HG02623 (cell line): Measurements from ENCODE around the gene PIEZO1.
A peak's percentile ranks its signal among the peaks of the same experiment; 100 is the strongest.

ENCODE experiments used
- ATAC-seq: cut with Tn5 transposase; IDR thresholded peaks from one replicate; pipeline ENCODE4 v1.9.1; 2021; ENCODE audit warnings: moderate library complexity; ENCODE audit not compliant: unreplicated experiment

PIEZO1 gene

DNA sequence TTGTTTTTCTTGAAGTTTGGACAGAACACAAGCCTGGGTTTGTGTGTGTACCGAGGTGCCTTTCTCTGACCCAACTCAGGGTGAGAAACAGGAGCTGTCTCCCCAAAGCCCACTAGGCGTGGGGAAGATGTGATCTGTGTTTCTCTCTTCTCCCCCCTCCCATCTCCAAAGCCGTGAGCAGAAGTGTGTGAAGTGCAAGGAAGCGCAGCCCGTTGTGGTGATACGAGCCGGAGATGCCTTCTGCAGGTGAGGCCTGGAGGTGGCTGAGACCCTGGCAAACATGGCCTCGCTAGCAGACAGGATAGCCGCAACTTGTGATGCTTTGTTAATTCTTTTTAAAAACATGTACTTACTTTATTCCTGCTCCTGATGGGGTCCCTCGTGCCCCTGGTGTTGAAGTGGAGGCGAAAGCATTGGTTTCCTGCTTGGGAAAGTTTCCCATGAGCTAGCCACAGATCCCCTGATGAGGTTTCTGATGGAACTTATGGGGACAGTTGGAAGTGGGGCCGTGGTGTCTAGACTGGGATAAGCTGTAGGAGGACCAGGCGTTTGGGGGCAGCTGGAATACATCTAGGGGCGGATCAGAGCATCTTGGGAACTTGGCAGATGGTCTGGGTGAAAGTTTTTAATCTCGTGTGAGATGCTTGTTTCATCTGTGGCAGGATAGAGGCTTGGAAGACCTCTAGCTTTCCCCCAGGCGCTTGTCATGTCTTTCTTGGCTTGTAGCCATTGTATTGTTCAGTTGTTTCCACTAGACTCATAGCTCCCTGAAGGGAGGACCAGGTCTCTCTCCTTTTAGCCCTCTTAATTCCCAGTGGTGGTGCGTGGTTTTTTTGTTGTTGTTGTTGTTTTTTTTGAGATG lies 77.8 kb downstream of the PIEZO1 start:
- no peak for ATAC-seq

DNA sequence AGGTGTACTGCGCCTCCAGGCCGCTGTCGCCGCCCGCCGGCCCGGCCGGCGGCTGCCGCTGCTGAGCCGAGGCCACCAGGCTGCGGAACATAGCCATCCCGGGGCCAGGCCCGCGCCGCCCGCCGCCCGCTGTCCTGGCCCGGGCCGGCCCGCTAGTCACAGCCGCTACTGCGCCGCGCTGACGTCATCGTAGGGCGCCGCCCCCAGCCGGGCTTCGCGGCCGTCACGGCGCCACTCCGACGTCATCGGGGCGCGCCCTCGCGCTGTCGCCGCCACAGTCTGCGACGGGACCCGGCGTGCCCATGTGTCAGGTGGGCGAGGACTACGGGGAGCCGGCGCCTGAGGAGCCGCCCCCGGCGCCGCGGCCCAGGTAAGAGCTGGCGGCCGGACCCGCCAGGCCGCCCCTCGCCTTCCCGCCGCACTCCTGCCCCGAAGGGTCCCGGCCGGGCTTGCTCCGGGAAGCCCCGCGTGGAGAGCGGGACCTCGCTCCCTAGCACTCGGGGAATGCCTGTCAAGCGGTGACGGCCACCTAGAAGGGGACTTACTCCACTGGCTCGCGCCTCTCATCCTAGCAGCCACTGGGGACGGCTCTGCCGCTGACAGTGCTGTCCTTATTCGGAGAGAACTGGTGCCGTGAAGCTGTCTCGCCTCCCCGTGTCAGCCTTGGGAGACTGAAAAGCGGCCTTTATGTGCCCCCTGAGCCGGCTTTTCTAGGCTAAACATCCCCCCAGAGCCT lies 78.6 kb downstream of the PIEZO1 start, which contains the start of the genes CTU2 and RNF166:
Gene CTU2 (plus strand): TSS at position 275 of the 736 bp plus-strand sequence. CDS start 28 bp downstream, at position 303.
Gene RNF166 (minus strand): TSS at position 180 of the 736 bp plus-strand sequence. CDS start 83 bp downstream, at position 97.
- peak; percentile 66 for ATAC-seq

GRCh38 chr16:88705801-88706228 lies 79.2 kb downstream of the PIEZO1 start:
- no peak for ATAC-seq

DNA sequence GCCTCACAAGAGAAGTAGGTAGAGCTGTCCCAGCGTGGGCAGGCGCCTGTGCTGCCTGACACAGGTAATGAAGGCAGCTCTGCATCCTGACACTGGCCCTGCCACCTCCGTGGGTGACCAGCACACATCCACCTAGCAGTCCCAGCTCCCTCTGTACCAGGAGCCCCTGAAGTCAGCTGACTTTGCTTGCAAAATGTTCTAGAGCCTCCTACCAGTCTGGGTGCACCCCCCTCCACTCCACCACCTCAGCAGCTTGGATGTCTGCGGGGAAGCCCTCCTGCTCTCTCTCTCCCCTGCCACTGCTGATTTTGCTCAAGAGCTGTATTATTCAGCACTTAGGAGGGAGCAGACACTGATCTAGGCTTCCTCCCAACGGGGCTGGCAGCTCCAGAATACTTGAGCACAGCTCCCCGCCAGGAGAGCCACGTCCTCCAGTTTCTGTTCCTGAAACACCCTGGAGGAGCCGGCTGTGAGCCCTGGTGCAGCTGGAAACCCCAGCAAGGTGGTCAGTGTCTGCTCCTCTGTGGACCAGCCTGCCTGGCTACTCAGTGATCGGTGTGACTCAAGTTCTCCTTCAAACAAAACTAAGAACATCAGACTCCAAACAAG lies 79.8 kb downstream of the PIEZO1 start:
- no peak for ATAC-seq

DNA sequence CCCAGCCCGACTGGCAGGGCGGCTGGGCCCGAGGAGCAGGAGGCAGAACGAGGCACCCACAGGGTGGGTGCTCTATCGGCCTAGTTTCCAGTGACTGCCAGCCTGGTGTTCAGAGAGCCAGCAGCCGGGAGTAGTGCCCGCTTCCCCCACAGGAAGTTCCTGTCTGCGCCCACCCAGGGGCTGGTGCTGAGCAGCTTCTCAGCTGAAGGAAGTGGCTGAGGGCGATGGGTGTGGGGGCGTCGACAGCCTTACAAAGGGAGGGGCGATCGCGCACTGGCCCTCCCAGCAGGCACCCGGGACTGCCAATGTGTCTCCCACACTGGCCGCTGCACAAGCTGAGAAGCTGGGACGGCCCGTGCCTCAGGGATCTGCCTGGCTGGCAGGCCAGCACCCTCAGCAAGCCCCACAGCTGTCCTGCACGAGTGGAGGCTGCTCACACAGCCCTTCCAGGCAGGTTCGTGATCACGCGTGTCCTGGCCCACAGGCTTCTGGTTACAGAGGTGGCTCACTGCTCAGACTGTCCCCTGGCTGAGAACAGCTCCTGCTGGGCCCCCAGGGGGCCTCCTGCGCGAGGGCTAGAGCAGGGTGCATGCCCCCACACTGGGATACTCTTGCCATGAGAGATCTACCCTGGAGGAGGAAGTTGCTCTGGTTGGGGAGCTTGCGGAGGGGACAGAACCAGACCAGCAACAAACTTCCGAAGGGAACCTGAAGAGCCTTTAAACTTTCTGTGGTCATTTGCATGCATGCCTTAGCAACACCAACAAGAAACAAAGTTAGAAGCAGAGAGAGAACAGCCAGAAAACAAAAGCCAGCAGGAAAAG lies 81.3 kb downstream of the PIEZO1 start:
- no peak for ATAC-seq

DNA sequence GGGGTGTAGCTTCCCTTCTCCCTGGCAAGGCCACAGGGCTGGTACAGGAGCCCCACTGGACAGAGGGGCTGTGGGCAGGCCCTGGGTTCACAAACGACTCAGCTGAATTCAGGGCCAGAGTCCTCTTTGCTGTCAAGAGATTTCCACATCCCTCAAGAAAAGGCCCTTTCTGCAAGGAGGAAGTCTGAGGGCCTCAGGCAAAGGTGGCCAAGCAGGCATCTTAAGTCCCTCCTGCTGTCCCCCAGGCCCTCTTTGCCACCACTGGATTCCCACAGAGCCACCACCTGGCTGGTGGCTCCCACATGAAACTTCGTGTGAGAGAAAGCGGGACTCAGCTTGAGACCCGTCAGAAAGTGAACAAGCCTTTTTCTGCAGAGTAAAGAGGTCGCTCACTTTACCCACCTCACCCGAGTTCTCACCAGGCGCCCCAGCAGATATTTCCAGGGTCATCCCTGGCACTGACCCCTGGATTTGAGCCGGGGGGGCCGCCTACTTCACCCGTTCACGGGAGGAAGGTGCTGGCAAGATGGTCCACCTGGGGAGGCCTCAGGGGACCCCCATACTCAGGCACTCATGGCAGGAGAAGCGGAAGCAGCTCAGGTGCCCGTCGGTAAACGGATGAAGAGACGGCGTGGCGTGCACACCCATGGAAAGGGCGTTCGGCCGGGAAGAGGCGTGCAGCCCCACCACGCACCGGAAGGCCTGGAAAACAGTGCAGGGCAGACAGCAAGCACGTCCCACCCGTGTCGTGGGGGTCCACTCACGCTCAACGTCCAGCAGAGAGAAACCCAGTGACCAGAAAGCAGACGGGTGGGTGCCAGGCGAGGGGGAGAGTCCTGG lies 82.4 kb downstream of the PIEZO1 start:
- no peak for ATAC-seq

- no peak for ATAC-seq
Observed at GRCh38 chr16:88701581-88702370, 83.2 kb downstream of the PIEZO1 start.

GRCh38 chr16:88700636-88701482 lies 84.2 kb downstream of the PIEZO1 start:
- peak; percentile 52 for ATAC-seq

DNA sequence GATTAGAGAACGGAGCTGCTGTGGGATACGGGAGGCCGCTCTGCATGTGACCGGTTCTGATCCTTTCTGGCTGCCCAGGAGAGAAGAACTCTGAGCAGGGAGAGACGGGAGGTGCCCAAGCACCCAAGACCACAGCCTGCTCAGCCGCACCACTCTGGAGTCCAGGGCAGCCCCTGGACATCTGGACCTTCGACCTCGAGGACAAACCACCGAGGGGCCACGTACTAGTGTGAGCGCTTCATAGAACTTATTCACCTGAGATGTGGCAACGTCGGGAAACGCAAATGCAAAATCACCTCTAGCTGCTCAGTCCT lies 84.7 kb downstream of the PIEZO1 start:
- ATAC-seq: no peak

DNA sequence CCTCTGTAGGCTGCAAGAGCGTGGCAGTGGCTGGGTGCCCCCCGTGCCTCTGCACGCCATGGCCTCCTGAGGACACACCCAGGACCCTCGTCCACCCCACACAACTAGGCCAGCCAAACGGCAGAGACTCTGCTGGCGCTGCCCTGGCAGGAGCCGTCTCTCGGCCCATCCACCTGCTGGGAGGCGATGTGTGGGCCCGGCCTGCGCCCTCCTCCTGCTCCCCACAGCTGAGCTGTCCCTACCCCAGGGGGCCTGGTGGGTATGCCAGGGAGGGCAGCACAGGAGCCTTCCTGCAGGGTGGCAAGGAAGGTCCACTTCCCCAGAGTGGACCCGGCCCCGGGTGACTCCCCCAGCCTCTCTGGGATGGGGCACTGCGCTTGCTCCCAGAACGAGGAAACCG lies 85.8 kb downstream of the PIEZO1 start:
- no peak for ATAC-seq

GRCh38 chr16:88698646-88699045 lies 86.4 kb downstream of the PIEZO1 start:
- no peak for ATAC-seq

DNA sequence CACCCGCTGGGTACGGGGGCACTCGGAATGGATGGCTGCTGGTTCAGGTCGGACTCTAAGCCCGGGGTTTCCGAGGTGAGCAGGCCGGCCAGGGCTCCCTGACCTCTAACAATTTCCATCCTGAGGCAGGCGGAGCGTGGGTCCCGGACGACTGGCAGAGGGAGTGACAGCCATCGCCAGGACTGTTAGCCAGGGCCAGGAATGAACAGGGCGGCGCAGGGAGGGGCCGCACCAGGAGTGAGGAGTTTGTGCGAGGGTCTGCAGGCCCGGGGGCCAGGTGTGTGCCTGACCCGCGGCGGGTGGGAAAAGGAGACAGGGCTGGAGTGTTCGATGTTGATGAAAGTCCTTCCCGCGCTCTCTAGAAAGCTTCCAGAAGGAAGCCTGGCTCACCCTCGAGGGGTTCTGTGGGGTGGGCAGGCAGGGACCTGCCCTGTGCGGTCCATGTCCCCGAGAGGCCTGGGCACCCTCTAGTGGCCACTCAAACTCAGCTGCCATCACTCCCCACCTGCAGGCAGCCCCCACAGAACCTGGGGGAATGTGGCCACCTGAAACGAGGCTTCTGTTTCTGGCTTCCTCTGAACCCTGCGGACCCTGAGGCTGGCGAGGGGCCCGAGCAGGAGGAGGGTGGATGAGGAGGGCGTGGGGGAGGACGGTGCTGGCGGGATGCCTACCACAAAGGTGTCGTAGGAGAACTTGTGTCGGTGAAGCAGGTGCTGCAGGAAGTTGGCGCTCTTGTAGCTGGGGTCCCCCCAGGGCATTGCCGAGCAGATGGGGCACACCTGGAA lies 87.0 kb downstream of the PIEZO1 start:
- no peak for ATAC-seq

DNA sequence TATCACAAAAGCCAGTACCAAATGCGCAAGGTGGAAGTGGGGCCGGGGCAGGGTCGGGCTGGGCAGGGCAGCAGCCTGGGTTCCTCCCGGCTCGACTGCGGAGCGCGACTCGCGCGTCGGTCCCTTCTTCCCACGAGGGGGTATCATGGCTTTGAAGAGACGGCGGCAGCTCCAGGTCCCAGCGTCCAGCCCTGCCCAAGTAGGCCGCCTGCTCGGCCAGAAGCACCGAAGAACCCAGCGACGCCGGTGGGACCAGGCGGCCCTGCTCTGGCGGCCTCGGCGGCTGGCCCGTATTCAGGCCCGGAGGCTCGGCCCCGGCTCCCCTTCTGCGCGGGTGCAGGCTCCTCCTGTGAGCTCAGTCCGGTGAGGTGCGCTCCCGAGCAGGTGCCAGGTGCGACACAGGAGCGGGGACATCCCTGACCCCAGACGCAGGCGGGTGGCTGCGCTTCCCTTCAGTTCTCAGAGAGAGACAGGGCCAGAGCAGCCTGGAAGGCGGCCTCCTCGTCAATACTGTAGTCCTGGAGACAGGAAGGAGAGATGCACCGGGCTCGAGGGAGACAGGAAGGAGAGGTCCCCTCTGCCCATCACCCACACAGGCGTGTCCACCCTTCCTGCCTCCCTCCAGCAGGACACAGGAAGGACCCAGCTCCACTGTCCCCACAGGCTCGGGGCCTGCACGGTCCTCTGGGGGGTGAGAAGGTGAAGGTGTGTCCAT lies 87.7 kb downstream of the PIEZO1 start:
- ATAC-seq: no peak

GRCh38 chr16:88696441-88696840 lies 88.6 kb downstream of the PIEZO1 start:
- no peak for ATAC-seq

DNA sequence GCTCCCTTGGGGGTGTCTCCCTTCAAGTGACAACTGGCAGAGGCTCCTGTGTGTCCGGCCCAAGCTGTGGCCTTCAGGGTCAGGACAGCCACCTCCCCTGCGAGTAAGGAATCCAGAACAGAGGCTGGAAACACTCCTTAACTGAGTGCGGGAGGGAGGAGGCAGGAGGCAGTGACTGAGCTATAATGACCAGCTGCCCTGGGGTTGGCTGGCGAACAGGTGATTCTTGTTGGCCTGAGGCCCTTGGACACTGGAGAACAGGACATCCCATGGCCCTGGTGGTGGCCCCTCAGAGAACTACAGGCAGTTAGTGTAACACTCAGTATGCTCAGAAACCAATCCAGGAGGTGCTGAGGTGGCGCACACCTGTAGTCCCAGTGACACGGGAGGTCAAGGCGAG lies 89.3 kb downstream of the PIEZO1 start:
- no peak for ATAC-seq

GRCh38 chr16:88695218-88695617 lies 89.8 kb downstream of the PIEZO1 start:
- ATAC-seq: no peak
